ENCODE results near the gene THADA. TPM values are rescaled to one million over a fixed set of nuclear protein-coding genes. Genes with fewer than 3 reads are reported as not detected.

The THADA gene
- total and polyA plus RNA-seq, 7 donors: 4.4 to 35.2 (median 20.2) TPM

DNA sequence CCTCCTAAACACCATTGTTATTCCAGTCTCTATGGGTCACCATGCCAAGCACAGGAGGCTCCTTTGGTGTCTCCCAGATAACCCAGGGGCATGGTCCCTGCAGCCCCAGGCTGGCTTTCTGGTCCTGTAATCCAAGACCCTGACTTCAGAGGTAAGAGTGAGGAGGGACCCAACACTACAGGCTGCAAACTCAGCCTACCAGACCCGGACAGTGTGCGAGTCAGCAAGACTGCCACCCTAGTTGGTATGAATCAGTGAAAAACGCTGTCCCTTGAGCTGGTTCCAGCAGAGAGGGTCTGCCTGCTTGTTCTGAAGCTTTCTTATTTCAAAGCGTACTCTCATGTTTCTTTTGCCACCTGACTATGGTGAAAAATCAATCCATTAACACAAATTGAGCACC is 321.8 kb downstream of the THADA start:
- intact Hi-C loops (cut with DNase I): no loop called here
- no peak for TF ChIP-seq CTCF (IDR thresholded peaks at IDR 0.05)
- no peak for TF ChIP-seq POLR2A (IDR thresholded peaks at IDR 0.05)
- no peak for TF ChIP-seq EP300 (IDR thresholded peaks at IDR 0.05)
- no peak for TF ChIP-seq POLR2AphosphoS5 (IDR thresholded peaks at IDR 0.05)
- Histone ChIP-seq H3K4me3 (no peak overlapping the region), H3K27me3 (no peaks in the 10 kb centered on the region), H3K36me3 (no peaks in the 10 kb centered on the region), H3K4me1 (peaks cover 0 to 78% (median 55%) of the 10 kb centered on the region in 4 donors), H3K27ac (peak overlapping the region in 2 of 4 donors; percentile 37 to 40), H3K9me3 (no peaks in the 10 kb centered on the region)
- DNase-seq: no peak
- whole genome bisulfite sequencing, 2 donors: 94 to 96% methylated on average over 4 of the region's 4 CpGs

DNA sequence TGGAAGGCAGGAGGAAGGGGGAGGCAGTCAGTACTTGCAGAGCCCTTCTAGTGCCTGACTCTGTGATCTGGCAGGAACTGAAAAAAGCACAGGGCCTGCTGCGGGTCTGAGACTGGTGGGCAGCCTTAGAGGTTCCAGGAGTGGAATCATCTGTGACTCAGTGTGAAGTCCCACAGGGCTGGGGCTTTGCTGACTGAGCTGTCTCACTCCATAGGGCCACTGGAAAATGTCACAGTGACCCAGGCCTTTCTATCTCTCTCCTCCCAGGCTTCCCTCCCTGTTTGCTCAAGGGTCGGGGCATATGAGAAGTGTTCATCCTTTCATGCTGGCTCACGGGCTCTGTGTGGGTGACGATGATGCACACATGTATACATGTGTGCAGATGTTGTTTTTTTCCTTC is 322.3 kb downstream of the THADA start:
- Histone ChIP-seq H3K4me1 (peaks cover 0 to 78% (median 56%) of the 10 kb centered on the region in 4 donors), H3K36me3 (no peaks in the 10 kb centered on the region), H3K9me3 (no peaks in the 10 kb centered on the region), H3K27ac (peak overlapping the region in 2 of 4 donors; percentile 37 to 40), H3K4me3 (no peak overlapping the region), H3K27me3 (no peaks in the 10 kb centered on the region)
- intact Hi-C loops (cut with DNase I): no loop called here
- DNase-seq: no peak
- TF ChIP-seq CTCF (IDR thresholded peaks at IDR 0.05) (no peak), POLR2A (IDR thresholded peaks at IDR 0.05) (no peak), EP300 (IDR thresholded peaks at IDR 0.05) (no peak), POLR2AphosphoS5 (IDR thresholded peaks at IDR 0.05) (no peak)
- WGBS, 2 donors: 78 to 92% methylated on average over 4 of the region's 4 CpGs

DNA sequence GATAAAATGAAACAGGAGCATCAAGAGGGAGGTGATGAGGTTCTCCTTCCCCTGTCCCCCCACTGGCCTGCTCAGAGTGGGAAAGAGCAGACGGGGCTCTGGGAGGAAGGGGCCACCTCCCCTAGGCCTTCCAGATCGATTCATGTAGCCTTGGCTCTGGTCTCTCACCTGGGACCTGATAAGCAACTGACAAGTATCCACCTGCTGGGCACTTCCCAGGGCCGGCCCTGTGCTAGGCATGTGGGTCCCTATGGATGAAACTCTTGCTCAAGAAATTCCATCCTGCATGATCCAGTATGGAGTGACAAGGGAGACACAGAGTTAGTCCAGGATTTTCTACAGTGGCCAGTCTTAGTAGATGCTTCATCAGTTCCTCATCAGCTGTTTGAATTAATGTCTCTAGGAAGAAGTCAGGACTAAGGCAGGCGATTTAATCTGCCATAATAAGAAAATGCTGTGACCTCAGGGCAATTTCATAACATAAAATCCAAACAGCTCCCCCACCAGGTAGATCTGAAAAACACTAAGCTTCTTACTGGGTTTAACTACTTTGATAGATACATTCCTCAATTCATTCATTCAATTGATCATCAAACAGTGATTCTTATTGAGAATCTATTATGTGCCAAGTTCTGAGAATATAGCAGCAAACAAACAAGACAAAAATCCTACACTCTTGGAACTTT is 324.8 kb downstream of the THADA start:
- TF ChIP-seq EP300 (IDR thresholded peaks at IDR 0.05) (no peak), POLR2A (IDR thresholded peaks at IDR 0.05) (no peak), CTCF (IDR thresholded peaks at IDR 0.05) (no peak), POLR2AphosphoS5 (IDR thresholded peaks at IDR 0.05) (no peak)
- WGBS, 2 donors: 90 to 94% methylated on average over 4 of the region's 4 CpGs
- peak overlapping the region; percentile 65 to 87 (median 83) for H3K27ac ChIP-seq
- H3K4me1 ChIP-seq: peaks cover 0 to 79% (median 58%) of the 10 kb centered on the region in 4 donors
- intact Hi-C loops (cut with DNase I): no loop called here
- no peak overlapping the region for H3K4me3 ChIP-seq
- H3K9me3 ChIP-seq: no peaks in the 10 kb centered on the region
- H3K27me3 ChIP-seq: no peaks in the 10 kb centered on the region
- no peak for DNase-seq
- H3K36me3 ChIP-seq: no peaks in the 10 kb centered on the region

GRCh38 chr2:43270461-43270860 is 325.4 kb downstream of the THADA start:
- no peak for DNase-seq
- Histone ChIP-seq H3K27ac (peak overlapping the region; percentile 65 to 87 (median 83)), H3K9me3 (no peaks in the 10 kb centered on the region), H3K27me3 (no peaks in the 10 kb centered on the region), H3K4me3 (no peak overlapping the region), H3K4me1 (peaks cover 0 to 79% (median 58%) of the 10 kb centered on the region in 4 donors), H3K36me3 (no peaks in the 10 kb centered on the region)
- WGBS, 2 donors: 90 to 92% methylated on average over 2 of the region's 2 CpGs
- intact Hi-C loops (cut with DNase I): no loop called here
- TF ChIP-seq EP300 (IDR thresholded peaks at IDR 0.05) (no peak), POLR2A (IDR thresholded peaks at IDR 0.05) (no peak), CTCF (IDR thresholded peaks at IDR 0.05) (no peak), POLR2AphosphoS5 (IDR thresholded peaks at IDR 0.05) (no peak)
